Lower leg skin (tissue), 3 donors: ENCODE measurements around the gene FIS1.
"Not testable (repeated sequence)": the region's sequence is repeated elsewhere in the genome, so short reads cannot be mapped to it uniquely, and the experiment has no call there.

ENCODE experiments used
- POLR2A ChIP-seq, 2 donors: fragments of 450-650 bp; IDR thresholded peaks; one replicate each; pipeline ENCODE4 v1.6.1; 2016 to 2017; ENCODE audit warnings: antibody characterized with exemption in 2 of 2, mild to moderate bottlenecking in 1 of 2, moderate library complexity in 1 of 2
- TF ChIP-seq, protein P1 (sequence below), 3 donors: fragments of 450-650 bp; IDR thresholded peaks; one replicate each; pipeline ENCODE4 v1.5.1; 2016; ENCODE audit warnings: antibody characterized with exemption in 3 of 3, mild to moderate bottlenecking in 3 of 3, moderate library complexity in 2 of 3

DNA sequence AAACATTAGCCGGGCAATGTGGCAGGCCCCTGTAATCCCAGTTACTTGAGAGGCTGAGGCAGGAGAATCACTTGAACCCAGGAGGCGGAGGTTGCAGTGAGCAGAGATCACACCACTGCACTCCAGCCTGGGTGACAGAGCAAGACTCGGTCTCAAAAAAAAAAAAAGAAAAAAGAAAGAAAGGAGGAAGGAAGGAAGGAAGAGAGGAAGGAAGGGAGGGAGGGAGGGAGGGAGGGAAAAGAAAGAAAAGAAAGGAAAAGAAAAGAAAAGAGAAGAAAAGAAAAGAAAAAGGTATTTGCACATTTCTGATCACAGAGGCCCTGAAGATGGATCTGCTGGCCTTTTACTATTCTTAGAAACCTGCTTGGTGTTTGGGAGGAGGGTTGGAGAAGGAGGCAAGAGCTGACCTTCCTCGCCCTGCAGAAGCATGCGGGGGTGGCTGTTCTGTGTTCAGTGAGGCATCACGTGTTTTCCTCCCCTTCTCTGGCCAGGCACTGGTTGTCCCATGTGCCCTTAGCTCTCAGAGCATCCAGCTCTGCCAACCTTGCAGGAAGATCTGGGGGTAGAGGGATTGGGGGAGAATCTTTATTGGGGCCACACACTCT, 19.3 kb upstream of the FIS1 start:
- TF ChIP-seq, protein P1, sequence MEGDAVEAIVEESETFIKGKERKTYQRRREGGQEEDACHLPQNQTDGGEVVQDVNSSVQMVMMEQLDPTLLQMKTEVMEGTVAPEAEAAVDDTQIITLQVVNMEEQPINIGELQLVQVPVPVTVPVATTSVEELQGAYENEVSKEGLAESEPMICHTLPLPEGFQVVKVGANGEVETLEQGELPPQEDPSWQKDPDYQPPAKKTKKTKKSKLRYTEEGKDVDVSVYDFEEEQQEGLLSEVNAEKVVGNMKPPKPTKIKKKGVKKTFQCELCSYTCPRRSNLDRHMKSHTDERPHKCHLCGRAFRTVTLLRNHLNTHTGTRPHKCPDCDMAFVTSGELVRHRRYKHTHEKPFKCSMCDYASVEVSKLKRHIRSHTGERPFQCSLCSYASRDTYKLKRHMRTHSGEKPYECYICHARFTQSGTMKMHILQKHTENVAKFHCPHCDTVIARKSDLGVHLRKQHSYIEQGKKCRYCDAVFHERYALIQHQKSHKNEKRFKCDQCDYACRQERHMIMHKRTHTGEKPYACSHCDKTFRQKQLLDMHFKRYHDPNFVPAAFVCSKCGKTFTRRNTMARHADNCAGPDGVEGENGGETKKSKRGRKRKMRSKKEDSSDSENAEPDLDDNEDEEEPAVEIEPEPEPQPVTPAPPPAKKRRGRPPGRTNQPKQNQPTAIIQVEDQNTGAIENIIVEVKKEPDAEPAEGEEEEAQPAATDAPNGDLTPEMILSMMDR (IDR thresholded peaks at IDR 0.05), result not testable (repeated sequence)
- not testable (repeated sequence) for TF ChIP-seq POLR2A (IDR thresholded peaks at IDR 0.05)
